Measurements from ENCODE around the gene BICDL1.

Gene BICDL1

GRCh38 chr12:120078868-120079267 is 89.8 kb downstream of the BICDL1 start:
- Histone ChIP-seq H3K4me3 (replicated peaks; ENCODE audit: insufficient read depth, low read length) (no peak overlapping the region), H3K27ac (replicated peaks) (no peak overlapping the region), H3K27me3 (ENCODE audit: insufficient read depth, poor library complexity, severe bottlenecking) (no peaks in the 10 kb centered on the region)
- no peak for TF ChIP-seq SPI1 (IDR thresholded peaks at IDR 0.05; ENCODE audit: borderline replicate concordance, low read depth)
- no peak for TF ChIP-seq CTCF (IDR thresholded peaks at IDR 0.05; ENCODE audit: insufficient read depth, low read length)
- TF ChIP-seq, protein P1, sequence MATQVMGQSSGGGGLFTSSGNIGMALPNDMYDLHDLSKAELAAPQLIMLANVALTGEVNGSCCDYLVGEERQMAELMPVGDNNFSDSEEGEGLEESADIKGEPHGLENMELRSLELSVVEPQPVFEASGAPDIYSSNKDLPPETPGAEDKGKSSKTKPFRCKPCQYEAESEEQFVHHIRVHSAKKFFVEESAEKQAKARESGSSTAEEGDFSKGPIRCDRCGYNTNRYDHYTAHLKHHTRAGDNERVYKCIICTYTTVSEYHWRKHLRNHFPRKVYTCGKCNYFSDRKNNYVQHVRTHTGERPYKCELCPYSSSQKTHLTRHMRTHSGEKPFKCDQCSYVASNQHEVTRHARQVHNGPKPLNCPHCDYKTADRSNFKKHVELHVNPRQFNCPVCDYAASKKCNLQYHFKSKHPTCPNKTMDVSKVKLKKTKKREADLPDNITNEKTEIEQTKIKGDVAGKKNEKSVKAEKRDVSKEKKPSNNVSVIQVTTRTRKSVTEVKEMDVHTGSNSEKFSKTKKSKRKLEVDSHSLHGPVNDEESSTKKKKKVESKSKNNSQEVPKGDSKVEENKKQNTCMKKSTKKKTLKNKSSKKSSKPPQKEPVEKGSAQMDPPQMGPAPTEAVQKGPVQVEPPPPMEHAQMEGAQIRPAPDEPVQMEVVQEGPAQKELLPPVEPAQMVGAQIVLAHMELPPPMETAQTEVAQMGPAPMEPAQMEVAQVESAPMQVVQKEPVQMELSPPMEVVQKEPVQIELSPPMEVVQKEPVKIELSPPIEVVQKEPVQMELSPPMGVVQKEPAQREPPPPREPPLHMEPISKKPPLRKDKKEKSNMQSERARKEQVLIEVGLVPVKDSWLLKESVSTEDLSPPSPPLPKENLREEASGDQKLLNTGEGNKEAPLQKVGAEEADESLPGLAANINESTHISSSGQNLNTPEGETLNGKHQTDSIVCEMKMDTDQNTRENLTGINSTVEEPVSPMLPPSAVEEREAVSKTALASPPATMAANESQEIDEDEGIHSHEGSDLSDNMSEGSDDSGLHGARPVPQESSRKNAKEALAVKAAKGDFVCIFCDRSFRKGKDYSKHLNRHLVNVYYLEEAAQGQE (IDR thresholded peaks at IDR 0.05; ENCODE audit: insufficient replicate concordance, low read depth): no peak
- no peak for TF ChIP-seq GABPA (IDR thresholded peaks at IDR 0.05; ENCODE audit: low read depth)
- no peak for TF ChIP-seq POLR2AphosphoS5 (IDR thresholded peaks at IDR 0.05; ENCODE audit: low read depth)
- no peak for DNase-seq (ENCODE audit: low read depth in 1 of 2, low spot score in 1 of 2)

DNA sequence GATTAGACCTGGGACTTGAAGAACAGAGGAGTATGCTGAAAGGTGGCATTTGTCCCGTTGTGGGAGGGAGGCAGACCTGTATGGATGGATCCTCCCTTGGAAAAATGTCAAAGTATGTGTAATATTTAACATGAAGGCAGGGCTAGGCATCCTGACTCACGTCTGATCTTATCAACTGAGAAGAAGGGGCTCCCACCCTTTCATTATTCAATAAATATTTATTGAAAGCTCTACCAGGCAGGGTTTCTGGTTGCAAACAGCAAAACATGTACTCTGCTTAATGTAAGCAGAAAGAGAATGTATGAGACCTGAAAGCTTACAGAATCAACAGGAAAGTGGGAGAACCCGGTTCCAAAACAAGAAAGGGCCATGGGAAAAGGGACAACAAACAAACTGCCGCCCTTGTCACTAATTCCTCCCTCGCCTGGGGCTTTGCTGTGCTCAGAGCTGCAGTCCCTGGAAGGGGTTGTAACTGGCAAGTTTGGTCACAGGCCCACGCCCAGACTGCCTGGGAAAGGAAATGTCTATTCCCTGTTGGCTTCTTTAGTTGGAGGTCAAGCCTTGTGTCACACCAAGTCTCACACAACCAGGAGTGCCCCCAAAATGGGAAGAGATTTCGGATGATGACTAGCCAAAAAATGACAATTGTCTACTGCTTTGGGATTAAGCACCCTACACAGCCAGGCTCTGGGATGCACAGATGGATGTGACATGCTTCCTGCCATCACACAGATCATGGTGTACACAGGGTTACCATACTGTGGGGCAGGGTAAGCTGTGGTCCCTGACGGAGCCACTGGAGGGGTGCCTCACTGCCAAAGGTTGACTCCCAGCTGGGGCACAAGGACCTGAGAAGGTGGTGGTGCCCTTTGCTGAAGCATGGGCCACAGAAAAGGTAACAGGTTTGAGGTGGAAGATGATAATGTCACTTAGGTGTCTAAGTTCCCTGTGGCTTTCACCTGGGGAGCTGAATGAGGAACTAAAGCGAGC is 90.7 kb downstream of the BICDL1 start:
- H3K4me3 ChIP-seq (replicated peaks; ENCODE audit: insufficient read depth, low read length): no peak overlapping the region

DNA sequence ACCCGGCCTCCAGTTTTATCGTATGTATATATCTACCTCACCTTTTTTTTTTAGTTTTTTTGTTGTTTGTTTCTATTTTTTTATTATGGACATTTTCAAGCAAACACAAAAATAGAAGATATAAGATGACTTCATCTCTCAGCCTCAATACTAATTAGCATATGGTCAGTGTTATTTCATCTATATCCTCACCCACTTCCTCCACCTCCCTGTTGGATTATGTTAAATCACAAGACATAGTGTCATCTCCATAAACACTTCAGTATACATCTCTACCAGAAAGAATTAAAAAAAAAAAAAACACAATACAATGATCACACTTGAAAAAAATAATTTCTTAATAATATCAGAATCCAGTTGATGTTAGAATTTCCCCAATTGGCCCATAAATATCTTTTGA is 92.6 kb downstream of the BICDL1 start:
- no peaks in the 10 kb centered on the region for H3K27me3 ChIP-seq (ENCODE audit: insufficient read depth, poor library complexity, severe bottlenecking)
- TF ChIP-seq GABPA (IDR thresholded peaks at IDR 0.05; ENCODE audit: low read depth) (no peak), SPI1 (IDR thresholded peaks at IDR 0.05; ENCODE audit: borderline replicate concordance, low read depth) (no peak), CTCF (IDR thresholded peaks at IDR 0.05; ENCODE audit: insufficient read depth, low read length) (no peak), POLR2AphosphoS5 (IDR thresholded peaks at IDR 0.05; ENCODE audit: low read depth) (no peak)
- TF ChIP-seq, protein P1 (IDR thresholded peaks at IDR 0.05; ENCODE audit: insufficient replicate concordance, low read depth): no peak
- DNase-seq (ENCODE audit: low read depth in 1 of 2, low spot score in 1 of 2): no peak
- H3K27ac ChIP-seq (replicated peaks): no peak overlapping the region
- no peak overlapping the region for H3K4me3 ChIP-seq (replicated peaks; ENCODE audit: insufficient read depth, low read length)

More for the DNA sequence above, 90.7 kb downstream of the BICDL1 start:
- Histone ChIP-seq H3K27me3 (ENCODE audit: insufficient read depth, poor library complexity, severe bottlenecking) (no peaks in the 10 kb centered on the region), H3K27ac (replicated peaks) (no peak overlapping the region)
- no peak for DNase-seq (ENCODE audit: low read depth in 1 of 2, low spot score in 1 of 2)
- TF ChIP-seq GABPA (IDR thresholded peaks at IDR 0.05; ENCODE audit: low read depth) (no peak), SPI1 (IDR thresholded peaks at IDR 0.05; ENCODE audit: borderline replicate concordance, low read depth) (no peak), CTCF (IDR thresholded peaks at IDR 0.05; ENCODE audit: insufficient read depth, low read length) (no peak), POLR2AphosphoS5 (IDR thresholded peaks at IDR 0.05; ENCODE audit: low read depth) (no peak)
- TF ChIP-seq, protein P1 (IDR thresholded peaks at IDR 0.05; ENCODE audit: insufficient replicate concordance, low read depth): no peak
